ENCODE data around the gene PYCR2.
A peak's percentile ranks its signal among the peaks of the same experiment; 100 is the strongest.

Gene PYCR2

DNA sequence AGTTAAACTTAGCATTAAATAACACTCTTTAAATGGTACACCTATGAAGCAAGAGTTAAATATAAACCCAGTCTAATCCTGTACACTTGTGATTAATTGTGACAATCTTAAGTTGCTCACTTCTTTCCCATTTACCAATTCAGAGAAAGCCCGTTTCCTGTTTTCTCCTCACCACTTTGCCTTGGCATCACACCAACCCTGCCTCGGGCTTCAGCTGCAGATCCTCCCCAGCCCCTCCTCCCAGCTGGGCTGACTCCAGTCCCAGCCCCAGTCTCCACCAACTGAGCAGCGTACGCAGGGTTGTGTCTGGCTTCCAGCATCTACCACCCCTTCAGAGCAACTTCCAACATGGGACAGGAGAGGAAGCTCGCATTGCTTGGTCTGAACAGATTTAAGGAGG is 4.1 kb downstream of the PYCR2 start:
- no peak for DNase-seq (ENCODE audit: low spot score)

DNA sequence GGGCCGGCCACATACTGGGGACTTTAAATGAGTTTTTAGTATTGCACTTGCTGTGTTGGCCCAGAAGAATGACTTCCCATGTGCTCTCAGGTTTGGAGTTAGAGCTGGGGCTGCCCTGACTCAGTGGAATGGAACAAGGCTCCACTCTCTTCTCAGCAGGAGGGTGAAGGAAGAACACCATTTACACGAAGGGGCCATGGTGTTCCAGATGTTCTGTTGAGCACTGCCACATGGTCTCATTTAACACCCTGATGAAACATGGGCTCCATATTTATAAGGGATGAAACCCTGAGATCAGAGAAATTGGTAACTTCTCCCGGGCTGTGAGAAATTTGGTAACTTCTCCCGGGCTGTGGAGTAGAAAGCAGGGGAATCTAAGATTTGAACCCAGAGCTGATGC is 5.8 kb downstream of the PYCR2 start:
- DNase-seq (ENCODE audit: low spot score) = no peak

DNA sequence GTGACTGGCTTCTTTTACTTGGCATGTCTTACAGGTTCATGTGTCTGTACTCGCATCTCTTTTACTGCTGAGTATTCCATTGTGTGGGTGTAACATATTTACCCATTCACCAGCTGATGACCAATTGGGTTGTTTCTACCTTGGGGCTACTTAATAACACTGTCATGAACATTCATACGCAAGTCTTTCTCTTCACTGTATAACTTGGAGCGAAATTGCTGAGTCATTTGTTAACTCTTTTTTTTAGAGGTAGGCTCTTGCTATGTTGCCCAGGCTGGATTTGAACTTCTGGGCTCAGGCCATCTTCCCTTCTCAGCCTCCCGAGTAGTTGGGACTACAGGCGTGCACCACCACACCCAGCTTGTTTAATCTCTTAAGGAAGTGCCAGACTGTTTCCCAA is 6.5 kb downstream of the PYCR2 start:
- no peak for DNase-seq (ENCODE audit: low spot score)

DNA sequence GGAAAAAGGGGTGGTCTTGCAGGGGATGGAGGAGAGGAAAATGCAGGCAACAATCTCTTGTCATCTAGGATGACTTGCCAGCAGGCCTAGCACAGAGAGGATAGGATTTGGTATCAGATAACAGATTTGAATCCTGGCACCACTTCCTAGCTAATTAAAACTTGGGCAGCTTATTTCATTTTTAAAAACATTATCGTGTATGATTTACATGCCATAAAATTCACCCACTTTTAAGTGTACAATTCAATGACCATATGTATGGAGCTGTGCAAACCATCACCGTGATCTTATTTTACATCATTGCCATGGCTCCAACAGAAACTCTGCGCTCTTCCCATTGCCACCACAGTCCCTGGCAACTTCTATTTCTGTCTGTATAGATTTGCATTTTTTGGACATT is 6.9 kb downstream of the PYCR2 start:
- DNase-seq (ENCODE audit: low spot score) = no peak

DNA sequence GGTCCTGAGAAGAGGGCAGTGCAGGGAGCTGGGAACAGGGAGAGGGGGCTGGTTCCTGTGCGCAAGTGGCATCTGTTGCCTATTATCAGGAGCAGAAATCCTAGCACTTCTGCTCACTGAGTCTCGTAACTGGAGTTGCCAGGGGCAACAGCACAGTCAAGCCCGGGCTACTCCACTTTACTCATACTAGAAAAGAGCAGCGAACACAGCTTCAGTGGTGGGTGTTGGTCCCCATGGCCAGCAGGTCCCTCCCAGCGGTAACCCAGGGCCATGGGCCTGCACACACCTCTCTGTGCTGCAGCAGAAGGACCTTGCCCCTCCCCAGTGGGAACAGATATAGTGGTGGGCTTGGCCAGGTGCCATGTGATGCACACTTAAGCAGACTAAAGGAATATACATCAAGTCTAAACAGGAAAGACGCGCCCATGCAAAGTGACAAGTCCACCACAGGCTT is 8.5 kb downstream of the PYCR2 start:
- no peak for DNase-seq (ENCODE audit: low spot score)

DNA sequence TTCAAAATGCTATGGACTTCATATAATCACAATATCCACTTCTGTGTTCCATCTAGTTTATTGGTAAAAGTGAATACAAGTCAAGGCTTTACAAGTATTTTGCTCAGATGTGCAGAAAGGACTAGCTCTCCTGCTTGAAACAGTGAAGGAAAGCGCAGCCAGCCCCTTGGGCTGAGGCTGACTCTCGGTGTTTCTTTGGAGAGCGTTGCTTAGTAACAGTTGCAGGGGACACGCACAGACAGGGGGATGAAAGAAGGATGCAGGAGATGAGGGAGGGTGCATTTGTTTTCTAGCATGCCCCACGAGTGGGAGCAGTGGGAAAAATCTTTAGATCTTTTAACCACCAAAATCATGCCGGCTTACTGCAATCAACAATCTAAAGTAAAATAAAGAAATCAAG is 9.1 kb downstream of the PYCR2 start:
- no peak for DNase-seq (ENCODE audit: low spot score)

DNA sequence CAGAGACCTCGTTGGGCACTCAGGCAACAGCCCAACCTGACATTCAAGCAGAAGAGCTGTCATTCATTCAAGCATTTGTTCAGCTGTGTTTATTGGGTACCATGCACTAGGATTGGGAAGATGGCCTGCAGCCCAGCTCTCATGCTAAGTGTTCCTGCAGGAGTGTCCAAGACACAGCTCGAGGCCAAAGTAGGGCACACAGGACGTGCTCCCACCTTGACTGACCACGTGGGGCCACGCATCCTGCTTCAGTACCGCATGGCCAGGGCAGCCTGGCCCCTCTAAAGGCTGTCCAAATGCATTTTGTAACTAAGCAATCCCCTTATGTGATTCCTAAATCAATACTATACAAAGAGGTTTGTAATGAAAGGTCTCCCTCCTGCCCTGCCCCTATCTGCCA is 9.7 kb downstream of the PYCR2 start:
- no peak for DNase-seq (ENCODE audit: low spot score)

DNA sequence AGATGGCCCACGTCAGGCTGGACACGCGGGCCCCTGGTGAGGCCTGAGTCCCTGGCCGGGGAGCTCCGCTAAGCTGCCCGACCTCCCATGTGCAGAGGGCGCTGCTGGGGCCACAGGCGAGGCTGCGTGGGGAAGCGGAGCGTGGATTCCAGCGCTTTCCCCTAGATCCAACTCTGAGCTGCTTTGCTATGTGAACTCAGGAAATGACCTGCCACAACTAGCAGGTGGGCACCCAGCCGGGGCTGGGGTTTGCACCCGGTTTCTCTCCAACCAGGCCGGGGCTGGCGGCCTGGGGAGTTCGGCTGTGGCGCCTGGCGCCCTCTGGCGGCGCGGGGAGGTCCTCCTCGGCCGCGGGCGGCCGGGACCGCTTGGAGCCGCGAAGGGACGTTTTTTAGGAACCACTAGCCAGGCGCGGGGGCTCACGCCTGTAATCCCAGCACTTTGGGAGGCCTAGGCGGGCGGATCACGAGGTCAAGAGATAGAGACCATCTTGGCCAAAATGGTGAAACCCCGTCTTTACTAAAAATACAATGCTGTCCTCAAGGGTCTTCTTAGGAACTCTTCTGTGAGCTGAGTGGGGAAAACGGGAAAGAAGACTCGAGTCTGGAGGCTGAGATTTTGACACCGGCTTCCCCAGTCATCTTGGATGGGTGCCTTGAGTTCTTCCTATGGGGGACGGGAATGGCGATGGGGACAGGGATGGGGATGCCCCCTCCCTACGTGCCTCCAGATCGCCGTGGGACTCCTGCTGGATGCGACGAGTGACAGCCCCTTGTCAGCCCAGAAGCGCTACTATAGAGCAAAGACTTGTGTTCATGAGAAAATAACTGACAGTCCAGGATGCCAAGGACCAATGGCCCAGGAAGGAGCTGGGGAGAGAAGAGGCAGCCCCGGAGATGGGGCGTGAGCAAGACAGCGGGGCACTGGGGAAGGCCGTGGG is 12.6 kb downstream of the PYCR2 start:
- DNase-seq (ENCODE audit: low spot score) = peak; percentile 84

DNA sequence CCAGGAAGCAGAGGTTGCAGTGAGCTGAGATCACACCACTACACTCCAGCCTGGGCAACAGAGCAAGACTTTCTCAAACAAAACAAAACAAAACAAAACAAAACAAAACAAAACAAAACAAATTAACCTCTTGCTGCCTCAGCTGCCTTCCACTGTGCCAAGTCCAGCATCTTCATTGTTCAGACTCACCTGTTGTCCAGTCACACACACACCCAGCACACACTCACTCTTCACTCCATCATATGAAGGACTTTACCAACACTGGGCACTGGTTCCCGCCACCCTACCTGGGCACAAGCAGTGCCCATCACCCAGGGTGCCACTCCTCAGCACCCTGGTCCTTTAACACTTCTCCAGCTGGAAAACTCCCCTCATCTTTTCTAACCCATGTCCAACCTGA is 14.6 kb downstream of the PYCR2 start:
- no peak for DNase-seq (ENCODE audit: low spot score)

DNA sequence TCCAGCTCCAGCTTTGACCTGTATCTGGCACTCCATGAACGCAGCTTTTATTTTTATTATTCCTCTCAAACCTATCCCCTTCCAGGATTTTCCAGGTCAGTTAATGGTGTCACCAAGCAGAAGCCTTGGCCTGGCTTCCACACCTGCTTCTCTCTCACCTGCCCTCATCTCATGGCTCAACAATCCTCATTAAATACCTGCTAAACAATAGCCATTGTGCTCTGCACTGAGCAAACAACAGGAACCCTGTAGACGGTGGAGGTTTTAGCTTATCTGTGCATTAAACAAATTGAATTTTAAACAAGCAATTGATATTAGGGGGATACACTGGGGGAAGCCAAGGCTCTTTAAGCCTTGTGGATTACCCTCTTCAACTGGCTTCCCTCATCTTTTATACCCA is 15.3 kb downstream of the PYCR2 start:
- no peak for DNase-seq (ENCODE audit: low spot score)

DNA sequence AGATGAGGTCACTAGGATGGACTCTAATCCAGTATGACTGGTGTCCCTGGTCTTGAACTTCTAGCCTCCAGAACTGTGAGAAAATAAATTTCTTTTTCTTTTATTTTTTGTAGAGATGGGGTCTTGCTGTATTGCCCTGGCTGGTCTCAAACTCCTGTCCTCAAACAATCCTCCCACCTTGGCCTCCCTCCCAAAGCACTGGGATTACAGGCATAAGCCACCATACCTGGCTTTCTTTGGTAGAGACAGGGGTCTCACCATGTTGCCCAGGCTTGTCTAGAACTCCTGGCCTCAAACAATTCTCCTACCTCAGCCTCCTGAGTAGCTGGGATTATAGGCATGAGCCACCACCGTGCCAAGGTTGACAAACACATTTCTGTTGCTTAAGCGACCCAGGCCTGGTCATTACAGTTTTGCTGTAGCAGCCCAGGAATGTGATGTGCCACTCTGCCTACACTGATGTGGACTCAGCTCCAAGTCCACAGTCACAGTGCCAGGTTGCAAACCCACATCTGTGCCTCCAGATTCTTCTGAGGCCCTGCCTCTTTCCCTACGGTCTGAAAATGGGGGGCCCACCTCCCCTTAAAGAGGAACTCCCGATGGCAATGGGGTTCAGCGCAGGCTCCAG is 15.9 kb downstream of the PYCR2 start:
- DNase-seq (ENCODE audit: low spot score) = no peak

DNA sequence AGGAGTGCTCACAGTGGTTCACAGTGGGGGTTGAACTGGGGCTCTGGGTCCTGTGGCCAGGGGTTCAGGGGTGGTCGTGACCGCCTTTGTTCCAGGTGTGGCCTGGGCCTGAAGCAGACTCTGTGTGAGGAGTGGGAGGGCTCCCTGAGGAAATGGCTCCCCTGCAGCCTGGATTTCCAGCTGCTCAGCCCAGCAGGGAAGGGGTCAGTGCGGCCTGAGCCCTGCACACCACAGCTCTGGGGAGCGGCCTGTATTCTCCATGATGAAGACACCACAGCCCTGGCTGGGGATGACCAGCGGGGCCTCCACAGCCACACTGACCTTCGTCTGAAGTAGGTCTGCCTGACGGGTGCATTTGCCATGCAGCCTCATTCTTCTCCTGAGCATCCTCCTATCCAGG is 16.7 kb downstream of the PYCR2 start:
- DNase-seq (ENCODE audit: low spot score) = no peak

DNA sequence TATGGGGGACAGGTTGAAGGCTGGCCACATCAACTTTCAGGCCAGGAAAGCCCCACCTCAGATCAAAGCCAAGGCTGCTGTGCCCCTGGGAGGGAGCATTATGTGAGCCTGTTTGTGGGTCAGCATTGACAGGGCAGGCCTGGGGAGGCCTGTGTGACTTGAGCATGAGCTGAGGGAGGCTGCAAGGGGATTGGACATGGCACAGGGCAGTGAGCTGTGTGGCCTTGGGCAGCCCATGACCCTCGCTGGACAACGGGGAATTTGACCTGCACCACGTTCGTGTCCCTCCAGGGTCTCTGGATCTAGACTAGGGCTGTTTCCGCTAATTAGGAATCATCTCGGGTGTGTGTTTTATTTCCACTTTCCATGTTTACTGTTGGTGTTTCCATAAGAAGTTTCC is 17.6 kb downstream of the PYCR2 start:
- no peak for DNase-seq (ENCODE audit: low spot score)

DNA sequence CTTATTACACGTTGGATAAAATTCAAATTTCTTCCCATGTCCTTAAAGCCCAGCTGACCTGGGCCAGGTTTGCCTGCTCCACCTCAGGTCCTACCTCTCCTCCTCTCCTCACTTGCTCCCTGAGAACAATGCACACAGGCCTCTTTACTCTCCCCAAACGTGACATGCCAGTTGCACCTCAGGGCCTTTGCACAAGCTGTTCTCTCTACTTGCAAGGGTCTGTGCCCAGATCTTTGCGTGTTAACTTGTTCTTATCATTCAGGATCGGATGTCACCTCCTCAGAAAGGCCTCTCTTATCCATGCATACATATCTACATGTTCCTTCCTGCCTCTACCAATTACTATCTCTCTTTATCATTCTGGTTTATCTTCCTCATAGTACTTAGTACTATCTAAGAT is 20.4 kb downstream of the PYCR2 start:
- no peak for DNase-seq (ENCODE audit: low spot score)

DNA sequence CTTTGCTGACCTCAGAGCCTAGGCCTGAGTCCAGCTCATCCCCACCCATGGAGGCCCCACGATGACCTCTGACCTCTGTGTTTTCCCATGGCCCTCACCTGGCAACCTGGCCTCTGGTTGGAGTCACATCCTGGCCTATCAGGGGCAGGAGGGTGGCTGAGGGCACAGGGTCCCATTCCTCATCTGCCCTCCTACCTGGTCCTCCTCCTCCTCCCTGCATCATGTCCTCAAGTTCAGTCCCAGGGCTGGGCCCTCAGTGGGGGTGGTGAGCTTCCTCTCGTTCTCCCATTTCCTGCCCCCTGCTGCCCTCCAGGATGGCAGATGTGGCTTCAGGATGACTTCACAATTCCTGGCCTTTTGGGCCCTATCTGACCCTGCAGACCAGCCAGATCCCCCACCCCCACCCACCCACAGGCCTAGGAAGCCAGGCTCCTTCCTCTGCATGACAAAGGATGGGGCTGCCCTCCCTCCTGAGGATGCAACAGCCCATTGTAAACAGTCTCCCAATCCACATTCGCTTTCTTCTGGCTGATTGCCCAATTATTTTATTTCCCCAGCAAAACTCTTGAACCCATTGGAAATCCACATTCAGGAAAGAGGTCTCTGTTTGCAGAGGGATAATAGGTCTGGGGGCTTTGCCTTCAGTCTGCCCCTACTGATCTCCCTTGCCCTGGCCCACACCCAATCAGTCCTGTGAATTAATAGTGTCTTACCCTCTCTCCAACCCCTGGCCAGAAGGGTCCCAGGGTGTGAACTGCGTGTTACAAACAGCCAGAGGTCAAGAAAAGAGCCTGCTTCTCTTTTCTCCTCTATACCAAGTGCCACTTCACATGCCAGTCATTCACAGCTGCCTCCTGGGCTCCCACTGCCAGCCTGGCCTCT is 24.8 kb downstream of the PYCR2 start:
- DNase-seq (ENCODE audit: low spot score) = no peak

DNA sequence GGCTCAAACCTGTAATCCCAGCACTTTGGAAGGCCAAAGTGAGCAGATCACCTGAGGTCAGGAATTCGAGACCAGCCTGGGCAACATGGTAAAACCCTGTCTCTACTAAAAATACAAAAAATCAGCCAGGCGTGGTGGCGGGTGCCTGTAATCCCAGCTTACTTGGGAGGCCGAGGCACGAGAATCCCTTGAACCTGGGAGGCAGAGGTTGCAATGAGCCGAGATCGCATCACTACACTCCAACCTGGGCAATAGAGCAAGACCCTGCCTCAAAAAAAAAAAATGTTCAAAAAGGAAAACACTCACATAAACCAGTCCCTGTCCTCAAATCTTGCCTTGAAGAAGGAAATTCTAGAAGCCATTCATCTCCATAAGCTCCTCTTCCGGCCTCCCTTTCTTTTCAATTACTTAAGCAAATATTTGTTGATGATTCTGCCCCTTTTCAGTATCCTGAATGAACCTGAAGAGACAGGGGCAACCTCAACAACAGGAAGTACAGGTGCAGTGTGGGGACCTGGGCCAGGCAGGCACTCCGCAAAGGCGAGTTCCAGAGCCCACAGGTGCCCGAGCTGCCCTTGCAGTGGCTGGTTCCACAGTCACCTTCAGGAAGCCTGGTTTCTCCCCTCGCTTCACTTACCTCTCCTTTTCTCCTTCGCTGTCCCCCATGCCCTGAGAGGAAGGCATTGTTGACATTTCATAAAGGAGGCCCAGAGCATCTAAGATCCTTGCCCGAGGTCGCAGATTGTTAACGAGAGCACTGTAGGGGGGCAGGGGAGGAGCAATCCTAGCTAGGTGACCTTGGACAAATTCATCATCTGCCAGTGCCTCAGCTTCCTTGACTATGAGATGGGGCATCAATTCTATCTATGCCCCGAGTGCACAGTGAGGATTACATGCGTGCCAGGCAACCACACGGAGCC is 26.2 kb downstream of the PYCR2 start:
- DNase-seq (ENCODE audit: low spot score) = no peak

DNA sequence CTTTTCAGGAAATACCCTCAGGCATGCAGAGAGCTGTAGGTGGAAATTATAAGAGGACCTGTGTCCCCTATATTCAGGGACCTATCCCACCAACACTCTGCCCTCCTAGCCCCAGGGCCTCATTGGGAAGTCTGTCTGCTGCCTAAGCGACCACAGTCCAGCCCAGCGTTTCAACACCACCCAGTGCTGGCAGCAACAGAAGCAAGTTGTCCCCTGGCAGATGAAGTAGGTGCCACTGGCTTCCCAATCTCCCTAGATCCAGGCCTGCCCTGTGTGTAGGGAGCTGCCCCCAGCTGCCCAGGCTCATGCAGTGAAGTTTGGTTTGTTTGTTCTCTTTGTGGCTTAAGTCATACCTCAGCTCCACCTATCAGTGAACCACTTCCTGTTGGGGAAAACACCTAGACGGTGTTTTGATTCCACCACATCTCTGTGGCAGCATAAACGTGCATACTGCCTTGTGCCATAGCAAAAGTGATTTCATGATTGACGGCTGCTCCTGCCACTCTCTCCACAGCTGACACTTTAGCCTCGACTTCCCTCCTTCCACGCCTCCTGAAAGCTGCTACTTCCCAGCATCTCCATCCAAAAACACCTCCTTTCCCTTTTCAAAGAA is 27.0 kb downstream of the PYCR2 start:
- no peak for DNase-seq (ENCODE audit: low spot score)

DNA sequence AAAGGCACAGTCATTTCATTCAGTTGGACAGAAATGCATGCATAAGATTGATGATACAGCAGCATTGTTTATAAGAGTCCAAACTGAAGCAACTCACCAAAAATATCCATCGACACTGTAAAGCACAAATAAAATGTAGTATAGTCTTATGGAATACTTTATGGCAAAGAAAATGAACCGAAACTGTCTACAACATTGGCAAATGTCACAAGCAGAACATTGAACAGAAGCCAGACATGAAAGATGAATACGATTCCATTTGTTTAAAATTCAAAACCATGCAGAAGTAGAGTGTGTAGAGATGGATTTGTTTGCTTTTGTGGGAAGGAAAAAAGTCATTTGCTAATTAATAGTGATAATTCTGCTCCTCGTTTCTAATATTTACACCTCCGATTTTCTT is 27.6 kb downstream of the PYCR2 start:
- no peak for DNase-seq (ENCODE audit: low spot score)

DNA sequence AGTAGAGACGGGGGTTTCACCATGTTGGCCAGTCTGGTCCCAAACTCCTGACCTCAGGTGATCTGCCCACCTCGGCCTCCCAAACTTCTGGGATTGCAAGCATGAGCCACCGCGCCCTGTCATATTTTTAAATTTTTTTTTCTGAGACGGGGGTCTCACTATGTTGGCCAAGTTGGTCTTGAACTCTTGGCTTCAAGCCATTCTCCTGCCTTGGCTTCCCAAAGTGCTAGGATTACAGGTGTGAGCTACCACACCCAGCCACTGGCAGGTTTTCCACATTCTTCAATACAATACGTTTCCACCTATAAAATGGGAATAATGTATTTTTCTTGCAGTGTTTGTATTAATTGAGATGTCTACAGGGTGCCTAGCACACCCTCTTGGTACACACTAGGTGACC is 31.7 kb downstream of the PYCR2 start:
- no peak for DNase-seq (ENCODE audit: low spot score)

DNA sequence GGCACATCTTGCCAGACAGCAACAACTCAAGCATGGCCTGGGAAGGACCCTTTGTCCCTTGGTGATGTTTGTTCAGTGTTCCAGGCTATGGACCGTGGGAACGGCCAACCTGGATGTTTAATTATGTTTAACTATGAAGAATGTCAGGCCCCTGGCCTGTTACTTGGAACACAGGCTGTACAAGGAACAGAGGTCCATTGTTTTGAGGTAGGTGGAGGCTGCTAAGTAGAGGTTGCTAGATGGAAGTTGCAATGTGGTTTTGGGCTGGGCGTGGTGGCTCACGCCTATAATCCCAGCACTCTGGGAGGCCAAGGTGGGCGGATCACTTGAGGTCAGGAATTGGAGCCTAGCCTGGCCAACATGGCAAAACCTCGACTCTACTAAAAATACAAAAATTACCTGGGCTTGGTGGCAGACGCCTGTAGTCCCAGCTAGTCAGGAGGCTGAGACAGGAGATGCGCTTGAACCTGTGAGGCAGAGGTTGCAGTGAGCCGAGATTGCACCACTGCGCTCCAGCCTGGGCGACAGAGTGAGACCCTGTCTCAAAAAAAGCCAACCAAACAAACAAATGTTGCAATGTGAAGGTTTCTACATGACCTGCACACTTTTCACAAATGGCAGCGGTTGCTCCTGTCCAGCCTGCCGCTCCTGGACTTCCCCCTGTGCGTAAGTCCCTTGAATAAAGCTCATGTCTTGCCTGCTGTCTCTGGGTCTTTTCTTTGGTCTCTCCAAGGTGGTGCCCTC is 32.6 kb downstream of the PYCR2 start:
- no peak for DNase-seq (ENCODE audit: low spot score)
